GM18858 (cell line): Measurements from ENCODE around the gene PDGFB.

ENCODE experiments used
- ATAC-seq: cut with Tn5 transposase; IDR thresholded peaks from one replicate; pipeline ENCODE4 v1.9.1; 2021; ENCODE audit not compliant: unreplicated experiment

Gene PDGFB

GRCh38 chr22:39244496-39245129 lies at the start of gene PDGFB:
Gene PDGFB, minus strand, starts transcription at chr22:39244982. Its CDS starts 1,019 bp downstream, at chr22:39243963.
- no peak for ATAC-seq

- no peak for ATAC-seq
These were observed 49.1 kb upstream of the PDGFB start for GRCh38 chr22:39293766-39294368.

- ATAC-seq = no peak
These were observed 47.8 kb upstream of the PDGFB start for GRCh38 chr22:39292561-39293074.

DNA sequence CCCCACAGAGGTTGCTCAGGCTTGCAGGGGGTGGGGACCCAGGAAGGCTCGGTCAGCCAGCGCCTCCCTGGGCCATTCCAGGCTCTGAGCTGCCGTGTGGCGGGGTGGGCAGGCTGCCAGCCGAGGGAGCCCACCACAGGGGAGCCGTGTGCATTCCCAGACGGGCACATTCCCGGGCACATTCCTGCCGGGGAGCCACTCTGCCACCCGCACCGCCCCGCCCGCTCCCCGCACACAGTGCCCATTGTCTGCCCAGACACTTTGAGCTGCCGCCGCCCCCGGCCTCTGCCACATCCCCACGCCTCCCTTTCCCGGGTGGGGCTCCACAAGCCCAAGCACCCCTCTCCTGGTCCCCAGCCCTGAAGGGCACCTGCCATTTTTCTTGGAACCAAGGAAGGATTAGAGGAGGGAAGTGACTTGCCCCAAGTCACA lies 47.3 kb upstream of the PDGFB start:
- ATAC-seq = no peak

- ATAC-seq = no peak
These were observed 46.7 kb upstream of the PDGFB start for GRCh38 chr22:39291523-39291922.

DNA sequence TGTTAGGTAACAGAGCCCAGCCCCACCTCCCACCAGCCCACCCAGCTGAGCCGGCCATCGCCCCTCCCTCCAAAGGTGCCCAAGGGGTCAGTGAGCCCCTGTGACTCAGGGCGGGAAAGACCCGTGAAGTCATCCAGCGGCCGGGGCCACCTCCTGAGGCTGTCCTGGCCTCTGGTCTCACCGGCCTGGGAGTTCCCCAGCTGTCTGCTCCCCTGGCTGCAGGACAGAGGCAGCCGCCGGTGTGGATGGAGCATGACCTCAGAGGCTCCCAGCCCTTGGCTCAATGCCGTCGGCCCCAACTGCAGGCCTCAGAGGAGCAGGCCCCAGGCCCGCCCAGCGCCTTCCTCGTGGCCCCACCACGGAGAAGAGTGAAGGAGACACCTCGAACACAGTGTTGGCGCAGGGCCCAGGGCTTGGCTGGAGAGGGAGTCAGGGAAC lies 46.0 kb upstream of the PDGFB start:
- no peak for ATAC-seq

DNA sequence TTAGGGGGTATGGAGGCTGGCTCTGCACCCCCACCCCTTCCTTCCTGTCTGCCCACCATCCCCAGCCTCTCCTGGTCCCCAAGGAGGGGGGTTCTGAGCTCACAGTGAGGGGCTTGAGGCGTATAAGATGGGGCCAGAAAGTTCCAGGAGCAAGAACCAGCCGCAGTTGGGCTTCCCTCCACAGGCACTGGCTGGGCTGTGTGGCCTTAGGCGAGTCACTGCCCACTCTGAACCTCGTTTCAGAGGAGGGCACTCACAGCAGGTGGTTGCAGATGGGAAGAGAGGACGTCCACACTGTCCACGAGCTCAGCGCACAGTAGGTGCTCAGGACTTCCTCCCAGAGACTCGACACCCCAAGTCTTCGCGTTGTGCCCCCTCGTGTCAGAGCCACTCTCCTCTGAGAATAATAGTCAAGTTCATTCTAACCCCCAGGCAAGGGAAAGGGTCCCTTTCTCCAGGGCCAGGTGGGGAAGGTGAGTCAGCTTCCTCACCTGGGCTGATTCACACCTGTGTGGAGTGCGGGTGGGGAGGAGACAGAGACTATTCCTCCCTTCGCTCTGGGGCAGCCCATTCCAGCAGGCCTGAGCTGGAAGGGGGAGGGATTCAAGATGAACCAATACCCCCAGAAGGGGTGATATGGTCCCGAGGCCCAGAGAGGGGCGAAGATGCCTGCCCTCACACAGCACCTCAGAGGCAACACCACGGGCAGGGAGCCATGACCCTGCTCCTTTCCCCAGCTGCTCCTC lies 45.4 kb upstream of the PDGFB start:
- no peak for ATAC-seq

DNA sequence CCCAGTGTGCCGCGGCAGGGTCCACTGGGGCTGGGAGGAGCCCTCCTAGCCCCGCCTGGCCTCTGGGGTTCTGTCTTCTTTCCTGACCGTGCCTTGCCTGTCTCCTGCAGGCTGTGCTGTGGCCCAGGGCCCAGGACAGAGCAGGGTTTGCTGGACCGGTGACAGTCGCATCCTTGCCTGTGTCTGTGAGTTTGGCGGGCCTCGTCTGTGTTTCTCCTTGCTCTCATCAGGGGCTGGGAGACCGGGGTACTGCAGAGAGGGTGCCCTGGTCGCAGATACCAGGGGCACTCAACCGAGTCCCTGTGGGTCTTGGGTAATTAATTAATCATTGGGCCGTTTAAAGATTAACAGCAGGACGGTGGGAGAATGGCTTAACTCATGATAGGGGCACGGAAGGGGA lies 44.8 kb upstream of the PDGFB start:
- no peak for ATAC-seq

GRCh38 chr22:39288135-39288898 lies 43.5 kb upstream of the PDGFB start:
- no peak for ATAC-seq

- no peak for ATAC-seq
These were observed 42.4 kb upstream of the PDGFB start for GRCh38 chr22:39287076-39287725.

DNA sequence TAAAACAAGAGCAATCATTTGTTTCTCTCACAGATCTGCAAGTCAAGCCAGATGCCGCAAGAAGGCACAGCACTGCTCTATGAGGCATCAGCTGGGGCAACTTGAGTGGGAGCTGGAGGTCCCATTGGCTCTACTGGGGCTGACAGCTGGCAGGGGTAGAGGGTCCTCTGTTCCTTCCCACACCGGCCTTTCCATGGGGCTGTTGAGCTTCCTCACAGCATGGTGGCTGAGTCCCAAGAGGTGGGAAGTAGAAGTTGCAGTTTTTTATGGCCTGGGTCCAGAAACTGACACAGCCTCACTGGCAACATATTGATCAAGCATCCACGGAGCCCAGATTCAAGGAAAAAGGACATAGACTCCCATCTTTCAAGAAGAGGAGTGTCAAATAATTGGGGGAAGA lies 40.2 kb upstream of the PDGFB start:
- ATAC-seq = no peak

DNA sequence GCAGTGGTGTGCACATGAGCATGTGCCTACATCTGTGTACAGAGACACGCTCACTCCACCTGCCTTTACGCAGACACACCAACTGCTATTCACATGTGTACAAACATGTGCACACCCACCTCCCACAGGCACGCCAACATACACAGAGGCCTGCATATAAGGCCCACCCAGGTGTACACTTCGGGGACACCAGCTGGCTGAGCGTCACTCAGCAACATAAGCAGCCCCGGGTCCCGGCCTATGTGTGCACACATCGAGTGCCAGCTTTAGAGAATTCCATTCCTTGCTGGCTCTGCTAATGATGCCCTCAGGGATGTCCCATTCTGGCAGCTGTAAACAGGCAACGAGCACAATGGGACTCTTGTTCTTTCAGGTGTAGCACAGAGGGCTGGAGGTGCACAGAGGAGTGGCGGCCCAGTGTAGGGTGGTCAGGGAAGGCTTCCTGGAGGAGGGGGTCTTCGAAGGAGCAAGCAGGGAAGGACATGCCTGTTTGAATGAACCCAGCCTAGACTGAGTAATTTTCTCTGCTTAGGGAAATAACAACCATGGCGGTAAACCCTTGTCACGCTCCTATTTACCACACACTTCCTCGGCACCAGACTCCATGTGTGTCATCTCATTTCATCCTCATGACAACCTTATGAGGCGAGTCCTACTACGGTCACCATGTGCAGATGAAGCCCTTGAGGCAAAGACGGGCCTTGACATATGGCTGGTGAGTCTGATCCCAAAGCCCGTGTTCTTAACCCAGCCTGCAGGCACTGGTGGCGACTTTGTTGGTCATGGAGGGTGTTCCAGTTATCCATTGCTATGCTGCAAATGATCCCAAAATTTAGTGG lies 39.6 kb upstream of the PDGFB start:
- ATAC-seq = no peak

DNA sequence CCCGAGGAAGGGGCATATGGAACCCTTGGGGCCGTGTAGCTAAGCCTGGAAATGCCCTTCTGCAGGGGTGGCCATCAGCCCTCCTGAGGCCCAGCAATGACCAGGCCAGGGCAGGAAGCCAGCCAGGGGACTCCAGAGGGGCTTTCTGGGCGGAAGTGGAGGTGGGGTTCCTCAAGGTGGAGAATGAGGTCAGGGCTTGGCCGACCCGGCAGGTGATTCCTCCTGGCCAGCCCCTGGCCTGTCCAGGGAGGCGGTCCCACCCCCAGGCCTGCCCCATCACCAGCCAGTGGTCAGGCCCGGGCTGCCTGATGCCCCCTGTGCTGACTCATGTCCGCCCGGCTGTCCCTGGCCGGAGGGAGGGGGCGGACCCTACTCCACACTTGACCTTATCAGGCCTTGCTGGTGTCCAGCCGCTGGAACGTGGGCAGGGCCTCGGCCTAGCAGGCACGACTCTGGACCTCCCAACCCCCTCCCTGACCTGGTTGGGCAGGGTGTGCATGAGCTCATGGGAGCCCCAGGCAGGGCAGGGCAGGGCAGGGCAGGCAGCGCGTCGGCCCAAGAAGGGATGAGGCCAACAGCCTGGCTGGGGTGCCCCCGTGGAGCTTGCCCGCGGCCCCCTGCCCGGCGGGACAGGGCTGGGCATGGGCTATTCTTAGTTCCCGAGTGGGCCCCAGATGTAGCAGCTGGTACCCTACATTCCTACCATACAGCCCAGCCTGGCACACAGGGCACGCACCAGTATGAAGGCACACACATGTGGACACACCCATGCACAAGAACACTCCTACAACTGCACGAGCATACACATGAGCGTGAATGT lies 38.8 kb upstream of the PDGFB start:
- no peak for ATAC-seq

- no peak for ATAC-seq
These were observed 38.0 kb upstream of the PDGFB start for GRCh38 chr22:39282645-39283321.

GRCh38 chr22:39281126-39281525 lies 36.3 kb upstream of the PDGFB start:
- no peak for ATAC-seq

DNA sequence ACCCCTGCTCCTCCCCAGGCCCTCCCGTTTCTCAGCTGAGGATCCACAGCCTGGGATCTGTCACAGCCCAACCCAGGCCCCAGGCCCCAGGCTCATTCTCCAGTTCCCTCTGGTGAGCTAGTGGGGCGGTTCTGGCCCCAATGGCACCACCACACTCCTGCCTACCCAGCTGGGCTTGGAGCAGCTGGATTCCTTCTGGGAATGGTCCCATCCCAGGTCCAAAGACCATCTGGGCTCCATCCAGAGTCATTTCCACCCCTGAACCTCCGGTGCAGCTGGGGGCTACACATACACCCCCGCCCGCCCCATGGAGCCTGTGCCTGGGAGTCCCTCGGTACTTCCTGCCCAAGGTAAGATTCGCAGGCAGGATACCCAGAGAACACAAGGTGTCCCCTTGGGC lies 35.5 kb upstream of the PDGFB start:
- ATAC-seq = no peak

DNA sequence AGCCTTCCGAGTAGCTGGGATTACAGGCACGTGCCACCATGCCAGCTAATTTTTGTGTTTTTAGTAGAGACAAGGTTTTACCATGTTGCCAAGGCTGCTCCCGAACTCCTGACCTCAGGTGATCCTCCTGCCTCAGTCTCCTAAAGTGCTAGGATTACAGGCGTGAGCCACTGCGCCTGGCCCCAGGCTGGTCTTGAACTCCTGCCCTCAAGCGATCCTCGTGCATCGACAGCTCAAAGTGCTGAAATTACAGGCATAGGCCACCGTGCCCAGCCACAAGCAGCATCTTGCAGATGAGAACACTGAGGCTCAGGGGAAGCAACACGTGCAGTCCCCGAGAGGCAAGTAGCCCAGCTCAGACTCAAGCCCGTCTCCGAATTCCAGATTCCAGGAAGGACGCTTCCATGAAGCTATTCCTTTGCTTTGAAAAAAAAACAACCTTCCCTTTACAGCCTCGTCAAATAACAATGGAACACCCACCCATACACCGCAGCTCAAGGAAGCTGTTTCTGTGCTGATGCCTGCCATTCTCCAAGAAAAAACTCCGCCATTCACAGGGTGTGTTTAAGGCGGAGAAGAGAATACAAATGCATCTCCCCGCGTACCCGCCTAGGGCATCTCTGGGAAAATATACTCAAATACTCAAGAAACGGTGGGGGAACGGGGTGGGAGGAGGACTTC lies 34.5 kb upstream of the PDGFB start:
- no peak for ATAC-seq

DNA sequence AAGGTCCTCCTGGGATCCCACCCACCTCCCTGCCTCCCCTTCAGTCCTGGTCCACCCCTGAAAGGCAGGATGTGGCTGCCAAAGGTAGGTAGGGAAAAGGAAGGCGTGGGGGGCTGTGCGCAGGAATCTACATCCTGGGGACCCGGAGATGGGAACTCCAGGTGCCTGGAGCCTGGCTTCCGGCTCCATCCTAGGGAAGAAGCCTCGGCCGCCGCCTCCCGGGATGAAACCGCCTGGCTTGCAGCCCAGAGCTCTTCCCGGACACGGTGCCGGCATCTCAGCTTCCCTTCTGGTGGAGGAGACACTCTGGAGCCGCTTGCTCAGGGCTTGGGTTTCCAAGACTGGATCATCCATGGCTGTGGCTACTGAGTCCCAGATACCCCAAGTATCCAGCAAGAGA lies 33.3 kb upstream of the PDGFB start:
- no peak for ATAC-seq
